ENCODE data around the gene FNDC3A.

Gene FNDC3A

GRCh38 chr13:48961379-48961778, 14.3 kb upstream of the FNDC3A start:
- no peak for TF ChIP-seq EZH2phosphoT487 (conservative IDR thresholded peaks at IDR 0.05; ENCODE audit: low read length)
- TF ChIP-seq, protein P1, sequence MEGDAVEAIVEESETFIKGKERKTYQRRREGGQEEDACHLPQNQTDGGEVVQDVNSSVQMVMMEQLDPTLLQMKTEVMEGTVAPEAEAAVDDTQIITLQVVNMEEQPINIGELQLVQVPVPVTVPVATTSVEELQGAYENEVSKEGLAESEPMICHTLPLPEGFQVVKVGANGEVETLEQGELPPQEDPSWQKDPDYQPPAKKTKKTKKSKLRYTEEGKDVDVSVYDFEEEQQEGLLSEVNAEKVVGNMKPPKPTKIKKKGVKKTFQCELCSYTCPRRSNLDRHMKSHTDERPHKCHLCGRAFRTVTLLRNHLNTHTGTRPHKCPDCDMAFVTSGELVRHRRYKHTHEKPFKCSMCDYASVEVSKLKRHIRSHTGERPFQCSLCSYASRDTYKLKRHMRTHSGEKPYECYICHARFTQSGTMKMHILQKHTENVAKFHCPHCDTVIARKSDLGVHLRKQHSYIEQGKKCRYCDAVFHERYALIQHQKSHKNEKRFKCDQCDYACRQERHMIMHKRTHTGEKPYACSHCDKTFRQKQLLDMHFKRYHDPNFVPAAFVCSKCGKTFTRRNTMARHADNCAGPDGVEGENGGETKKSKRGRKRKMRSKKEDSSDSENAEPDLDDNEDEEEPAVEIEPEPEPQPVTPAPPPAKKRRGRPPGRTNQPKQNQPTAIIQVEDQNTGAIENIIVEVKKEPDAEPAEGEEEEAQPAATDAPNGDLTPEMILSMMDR (IDR thresholded peaks at IDR 0.05; ENCODE audit: insufficient read depth, low read length, poor library complexity, severe bottlenecking), result no peak
- H3K27me3 ChIP-seq (ENCODE audit: low read length), result no peaks in the 10 kb centered on the region
- no peak overlapping the region for H3K4me3 ChIP-seq (ENCODE audit: insufficient read depth, low read length, poor library complexity, severe bottlenecking)
- H3K27ac ChIP-seq (ENCODE audit: low read depth, low read length), result no peak overlapping the region
- H3K9me2 ChIP-seq (replicated peaks; ENCODE audit: insufficient read depth, low read length), result no peaks in the 10 kb centered on the region
- H3F3A ChIP-seq (ENCODE audit: insufficient read depth), result no peaks in the 10 kb centered on the region
- no peak overlapping the region for H3K4me2 ChIP-seq (ENCODE audit: low read depth, low read length, poor library complexity, severe bottlenecking)
- no peaks in the 10 kb centered on the region for H3K9me3 ChIP-seq (ENCODE audit: insufficient read depth, low read length)
- H2AFZ ChIP-seq (ENCODE audit: low read depth, low read length, severe bottlenecking), result no peak overlapping the region
- H3K9ac ChIP-seq (ENCODE audit: low read length), result no peak overlapping the region
- H3K36me3 ChIP-seq (ENCODE audit: low read length), result no peaks in the 10 kb centered on the region
- H4K20me1 ChIP-seq (ENCODE audit: low read depth, low read length), result no peaks in the 10 kb centered on the region
- H3K79me2 ChIP-seq (ENCODE audit: insufficient read depth, low read length), result no peaks in the 10 kb centered on the region

- no peaks in the 10 kb centered on the region for H3K36me3 ChIP-seq (ENCODE audit: low read length)
- no peak overlapping the region for H3K4me3 ChIP-seq (ENCODE audit: insufficient read depth, low read length, poor library complexity, severe bottlenecking)
- H3K4me2 ChIP-seq (ENCODE audit: low read depth, low read length, poor library complexity, severe bottlenecking), result no peak overlapping the region
- no peaks in the 10 kb centered on the region for H3F3A ChIP-seq (ENCODE audit: insufficient read depth)
- H3K9me3 ChIP-seq (ENCODE audit: insufficient read depth, low read length), result no peaks in the 10 kb centered on the region
- H3K9me2 ChIP-seq (replicated peaks; ENCODE audit: insufficient read depth, low read length), result no peaks in the 10 kb centered on the region
- no peaks in the 10 kb centered on the region for H3K27me3 ChIP-seq (ENCODE audit: low read length)
- no peaks in the 10 kb centered on the region for H3K79me2 ChIP-seq (ENCODE audit: insufficient read depth, low read length)
- H4K20me1 ChIP-seq (ENCODE audit: low read depth, low read length), result no peaks in the 10 kb centered on the region
- H3K27ac ChIP-seq (ENCODE audit: low read depth, low read length), result no peak overlapping the region
- TF ChIP-seq EZH2phosphoT487 (conservative IDR thresholded peaks at IDR 0.05; ENCODE audit: low read length), result no peak
- TF ChIP-seq, protein P1 (IDR thresholded peaks at IDR 0.05; ENCODE audit: insufficient read depth, low read length, poor library complexity, severe bottlenecking), result no peak
- H3K9ac ChIP-seq (ENCODE audit: low read length), result no peak overlapping the region
- no peak overlapping the region for H2AFZ ChIP-seq (ENCODE audit: low read depth, low read length, severe bottlenecking)
These were observed 13.4 kb upstream of the FNDC3A start for GRCh38 chr13:48962281-48962680.

DNA sequence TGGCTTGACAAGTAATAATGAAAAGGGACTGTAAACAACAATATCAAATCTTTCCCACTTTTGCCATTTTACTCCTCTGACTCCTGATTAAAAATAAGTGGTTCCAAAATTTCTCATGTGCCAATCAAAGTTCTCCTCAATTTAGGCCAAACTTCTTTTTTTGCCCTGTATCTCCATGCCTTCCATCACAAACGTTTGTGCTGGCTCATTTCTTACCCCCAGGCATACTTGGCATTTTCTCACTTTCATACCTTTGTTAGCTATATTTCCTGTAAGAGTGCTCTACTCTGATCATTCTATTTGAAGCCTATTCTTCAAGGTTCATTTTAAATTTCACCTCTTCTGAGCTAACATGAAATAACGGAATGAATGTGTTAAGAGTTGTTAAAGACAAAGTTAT, 10.0 kb upstream of the FNDC3A start:
- H4K20me1 ChIP-seq (ENCODE audit: low read depth, low read length), result no peaks in the 10 kb centered on the region
- TF ChIP-seq EZH2phosphoT487 (conservative IDR thresholded peaks at IDR 0.05; ENCODE audit: low read length), result no peak
- TF ChIP-seq, protein P1 (IDR thresholded peaks at IDR 0.05; ENCODE audit: insufficient read depth, low read length, poor library complexity, severe bottlenecking), result no peak
- no peak overlapping the region for H3K4me3 ChIP-seq (ENCODE audit: insufficient read depth, low read length, poor library complexity, severe bottlenecking)
- H3K9me3 ChIP-seq (ENCODE audit: insufficient read depth, low read length), result no peaks in the 10 kb centered on the region
- no peaks in the 10 kb centered on the region for H3K79me2 ChIP-seq (ENCODE audit: insufficient read depth, low read length)
- H3K4me2 ChIP-seq (ENCODE audit: low read depth, low read length, poor library complexity, severe bottlenecking), result no peak overlapping the region
- no peak overlapping the region for H3K9ac ChIP-seq (ENCODE audit: low read length)
- no peak overlapping the region for H3K27ac ChIP-seq (ENCODE audit: low read depth, low read length)
- H3F3A ChIP-seq (ENCODE audit: insufficient read depth), result no peaks in the 10 kb centered on the region
- no peaks in the 10 kb centered on the region for H3K27me3 ChIP-seq (ENCODE audit: low read length)
- H3K36me3 ChIP-seq (ENCODE audit: low read length), result no peaks in the 10 kb centered on the region
- no peaks in the 10 kb centered on the region for H3K9me2 ChIP-seq (replicated peaks; ENCODE audit: insufficient read depth, low read length)
- H2AFZ ChIP-seq (ENCODE audit: low read depth, low read length, severe bottlenecking), result no peak overlapping the region
